ENCODE results near the gene CHKB.
"Not testable (repeated sequence)": the region's sequence is repeated elsewhere in the genome, so short reads cannot be mapped to it uniquely, and the experiment has no call there.

Gene CHKB

GRCh38 chr22:50546326-50547262 lies 36.1 kb downstream of the CHKB start:
- no peak overlapping the region for H3K4me3 ChIP-seq (ENCODE audit: low read length)
- TF ChIP-seq ZNF274 (IDR thresholded peaks at IDR 0.05; ENCODE audit: low read depth, low read length): no peak

- no peak within 1 kb of the TSS for H3K4me3 ChIP-seq (ENCODE audit: low read length)
- TF ChIP-seq ZNF274 (IDR thresholded peaks at IDR 0.05; ENCODE audit: low read depth, low read length): no peak
Observed at GRCh38 chr22:50545522-50546325, 36.9 kb downstream of the CHKB start, which contains the start of gene KLHDC7B. TSS of gene KLHDC7B (plus strand) at chr22:50545899. CDS start at chr22:50546244, 345 bp downstream.

GRCh38 chr22:50544746-50545253 lies 37.8 kb downstream of the CHKB start:
- H3K4me3 ChIP-seq (ENCODE audit: low read length): no peak overlapping the region
- no peak for TF ChIP-seq ZNF274 (IDR thresholded peaks at IDR 0.05; ENCODE audit: low read depth, low read length)

GRCh38 chr22:50544078-50544745 lies 38.4 kb downstream of the CHKB start:
- no peak overlapping the region for H3K4me3 ChIP-seq (ENCODE audit: low read length)

GRCh38 chr22:50542416-50542927 lies 40.2 kb downstream of the CHKB start:
- H3K4me3 ChIP-seq (ENCODE audit: low read length): peak overlapping the region; percentile 0; the same call in 1 of the 2 replicates
- no peak for TF ChIP-seq ZNF274 (IDR thresholded peaks at IDR 0.05; ENCODE audit: low read depth, low read length)

More at GRCh38 chr22:50544078-50544745, 38.4 kb downstream of the CHKB start:
- no peak for TF ChIP-seq ZNF274 (IDR thresholded peaks at IDR 0.05; ENCODE audit: low read depth, low read length)

GRCh38 chr22:50541667-50542026 lies 41.0 kb downstream of the CHKB start:
- H3K4me3 ChIP-seq (ENCODE audit: low read length): peak overlapping the region; percentile 49; the same call in 1 of the 2 replicates

- no peak for TF ChIP-seq ZNF274 (IDR thresholded peaks at IDR 0.05; ENCODE audit: low read depth, low read length)
- no peak overlapping the region for H3K4me3 ChIP-seq (ENCODE audit: low read length)
Observed at GRCh38 chr22:50540381-50540780, 42.3 kb downstream of the CHKB start.

- no peak for TF ChIP-seq ZNF274 (IDR thresholded peaks at IDR 0.05; ENCODE audit: low read depth, low read length)
- H3K4me3 ChIP-seq (ENCODE audit: low read length): no peak overlapping the region
Observed at GRCh38 chr22:50537765-50538164, 44.9 kb downstream of the CHKB start.

- TF ChIP-seq ZNF274 (IDR thresholded peaks at IDR 0.05; ENCODE audit: low read depth, low read length): no peak
- no peak overlapping the region for H3K4me3 ChIP-seq (ENCODE audit: low read length)
Observed at GRCh38 chr22:50536226-50536625, 46.4 kb downstream of the CHKB start.

GRCh38 chr22:50535113-50535512 lies 47.5 kb downstream of the CHKB start:
- no peak overlapping the region for H3K4me3 ChIP-seq (ENCODE audit: low read length)
- no peak for TF ChIP-seq ZNF274 (IDR thresholded peaks at IDR 0.05; ENCODE audit: low read depth, low read length)

- not testable (repeated sequence) for H3K4me3 ChIP-seq (ENCODE audit: low read length)
Observed at GRCh38 chr22:50533856-50534711, 48.6 kb downstream of the CHKB start.

GRCh38 chr22:50532824-50533796 lies 49.5 kb downstream of the CHKB start:
- no peak for TF ChIP-seq ZNF274 (IDR thresholded peaks at IDR 0.05; ENCODE audit: low read depth, low read length)

More at GRCh38 chr22:50532824-50533796, 49.5 kb downstream of the CHKB start:
- H3K4me3 ChIP-seq (ENCODE audit: low read length): no peak overlapping the region; the same call in 1 of the 2 replicates
